ENCODE data around the gene PHEX. TPM values are rescaled to one million over a fixed set of nuclear protein-coding genes. Genes with fewer than 3 reads are reported as not detected.

PHEX gene
- total and polyA plus RNA-seq, 2 experiments from 2014 or later = 0.05 to 0.21 TPM

DNA sequence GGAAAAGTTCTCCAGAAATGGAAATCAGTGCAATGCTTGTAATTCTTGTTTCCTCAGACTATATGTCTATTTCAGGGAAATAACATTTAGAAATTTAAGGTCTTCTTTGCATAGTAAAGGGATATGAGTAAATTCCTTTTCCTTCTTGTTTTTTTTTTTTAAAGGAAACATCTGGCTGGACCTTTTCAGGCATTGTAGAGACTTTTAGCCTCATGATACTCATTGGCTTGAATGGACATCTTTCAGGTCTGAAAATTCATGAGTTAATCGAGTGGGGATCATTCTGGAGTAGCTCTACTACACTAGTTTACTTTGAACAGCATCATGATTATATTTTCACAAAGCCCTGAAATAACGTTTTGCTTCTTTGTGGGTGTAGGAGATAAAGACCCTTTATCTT, 152.0 kb downstream of the PHEX start (continued):
- TF ChIP-seq ZNF462 (CRISPR knock-in tag; IDR thresholded peaks at IDR 0.05) = no peak
- TF ChIP-seq, protein P1, sequence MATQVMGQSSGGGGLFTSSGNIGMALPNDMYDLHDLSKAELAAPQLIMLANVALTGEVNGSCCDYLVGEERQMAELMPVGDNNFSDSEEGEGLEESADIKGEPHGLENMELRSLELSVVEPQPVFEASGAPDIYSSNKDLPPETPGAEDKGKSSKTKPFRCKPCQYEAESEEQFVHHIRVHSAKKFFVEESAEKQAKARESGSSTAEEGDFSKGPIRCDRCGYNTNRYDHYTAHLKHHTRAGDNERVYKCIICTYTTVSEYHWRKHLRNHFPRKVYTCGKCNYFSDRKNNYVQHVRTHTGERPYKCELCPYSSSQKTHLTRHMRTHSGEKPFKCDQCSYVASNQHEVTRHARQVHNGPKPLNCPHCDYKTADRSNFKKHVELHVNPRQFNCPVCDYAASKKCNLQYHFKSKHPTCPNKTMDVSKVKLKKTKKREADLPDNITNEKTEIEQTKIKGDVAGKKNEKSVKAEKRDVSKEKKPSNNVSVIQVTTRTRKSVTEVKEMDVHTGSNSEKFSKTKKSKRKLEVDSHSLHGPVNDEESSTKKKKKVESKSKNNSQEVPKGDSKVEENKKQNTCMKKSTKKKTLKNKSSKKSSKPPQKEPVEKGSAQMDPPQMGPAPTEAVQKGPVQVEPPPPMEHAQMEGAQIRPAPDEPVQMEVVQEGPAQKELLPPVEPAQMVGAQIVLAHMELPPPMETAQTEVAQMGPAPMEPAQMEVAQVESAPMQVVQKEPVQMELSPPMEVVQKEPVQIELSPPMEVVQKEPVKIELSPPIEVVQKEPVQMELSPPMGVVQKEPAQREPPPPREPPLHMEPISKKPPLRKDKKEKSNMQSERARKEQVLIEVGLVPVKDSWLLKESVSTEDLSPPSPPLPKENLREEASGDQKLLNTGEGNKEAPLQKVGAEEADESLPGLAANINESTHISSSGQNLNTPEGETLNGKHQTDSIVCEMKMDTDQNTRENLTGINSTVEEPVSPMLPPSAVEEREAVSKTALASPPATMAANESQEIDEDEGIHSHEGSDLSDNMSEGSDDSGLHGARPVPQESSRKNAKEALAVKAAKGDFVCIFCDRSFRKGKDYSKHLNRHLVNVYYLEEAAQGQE (IDR thresholded peaks at IDR 0.05; ENCODE audit: unreplicated experiment) = no peak

GRCh38 chrX:22186165-22186564, 154.0 kb downstream of the PHEX start:
- Histone ChIP-seq H3K4me2 (no peak overlapping the region), H4K20me1 (replicated peaks; ENCODE audit: insufficient read depth) (no peaks in the 10 kb centered on the region), H3K36me3 (ENCODE audit: insufficient read depth) (no peaks in the 10 kb centered on the region), H3K79me2 (replicated peaks; ENCODE audit: insufficient read depth) (no peaks in the 10 kb centered on the region), H2AFZ (no peak overlapping the region), H3K4me1 (ENCODE audit: insufficient read depth) (no peaks in the 10 kb centered on the region), H3K27ac (ENCODE audit: low read depth) (no peak overlapping the region), H3K27me3 (ENCODE audit: insufficient read depth) (no peaks in the 10 kb centered on the region), H3K4me3 (no peak overlapping the region), H3K9me2 (ENCODE audit: insufficient read depth) (no peaks in the 10 kb centered on the region), H3F3A (replicated peaks; ENCODE audit: low read depth) (no peaks in the 10 kb centered on the region)
- Mint-ChIP-seq H3K27me3 (ENCODE audit: insufficient read depth, low read depth, poor library complexity) (no peaks in the 10 kb centered on the region), H3K4me3 (no peak overlapping the region), H3K9me3 (no peaks in the 10 kb centered on the region), H3K36me3 (ENCODE audit: low read depth) (no peaks in the 10 kb centered on the region), H3K27ac (no peak overlapping the region), H3K4me1 (no peaks in the 10 kb centered on the region; the same call in 2 of the 3 replicates)
- ATAC-seq = no peak
- TF ChIP-seq EZH2phosphoT487 (IDR thresholded peaks at IDR 0.05; ENCODE audit: unreplicated experiment) = no peak
- TF ChIP-seq EZH2 (IDR thresholded peaks at IDR 0.05; ENCODE audit: low read depth, unreplicated experiment) = no peak
- no peak for TF ChIP-seq POLR2AphosphoS5 (IDR thresholded peaks at IDR 0.05; ENCODE audit: low read depth)
- no peak for TF ChIP-seq ZNF462 (CRISPR knock-in tag; IDR thresholded peaks at IDR 0.05)
- DNase-seq (ENCODE audit: low spot score) = no peak
